A673 (cell line): ENCODE data around the gene P2RX6. TPM values are rescaled to one million over a fixed set of nuclear protein-coding genes. Genes with fewer than 3 reads are reported as not detected.

Experiments used
- BruUV-seq: library from RNA; stranded (reverse); fragments of 400-500 nt; replicated peaks from 2 replicates; lab custom pipeline; 2021; lab: Mats Ljungman, UMichigan
- CTCF ChIA-PET: fragments of 300-600 bp; sonication (Branson Sonifier 250); formaldehyde crosslinking; loops from one replicate; lab custom pipeline; 2022; ENCODE audit warnings: antibody characterized with exemption; lab: Charles Lee
- POLR2A ChIA-PET: fragments of 300-600 bp; sonication (Branson Sonifier 250); formaldehyde crosslinking; loops from one replicate; lab custom pipeline; 2022; ENCODE audit warnings: antibody characterized with exemption; ENCODE audit not compliant: low non-redundant PET; lab: Charles Lee
- DNase-seq: peaks from one replicate; pipeline ENCODE4 v3.0.0-alpha.2; 2015; ENCODE audit warnings: low spot score
- H3K27ac ChIP-seq: fragments of 200-600 bp; sonication (generic); 2 replicates; pipeline ENCODE4 v1.5.1; 2016; ENCODE audit warnings: mixed run types, low read depth, mild to moderate bottlenecking, mixed read lengths, antibody characterized with exemption, low read length; ENCODE audit not compliant: poor library complexity, severe bottlenecking
- H3K27me3 ChIP-seq: fragments of 200-600 bp; sonication (generic); replicated peaks from 2 replicates; pipeline ENCODE4 v1.6.1; 2017; ENCODE audit warnings: mixed run types, low read depth, mild to moderate bottlenecking, mixed read lengths, antibody characterized with exemption, low read length; ENCODE audit not compliant: insufficient read depth, poor library complexity
- H3K36me3 ChIP-seq: fragments of 200-600 bp; sonication (generic); 2 replicates; pipeline ENCODE4 v1.6.1; 2016; ENCODE audit warnings: mixed run types, mild to moderate bottlenecking, mixed read lengths, antibody characterized with exemption, low read length; ENCODE audit not compliant: insufficient read depth, poor library complexity, severe bottlenecking
- H3K4me1 ChIP-seq: fragments of 200-600 bp; sonication (generic); 2 replicates; pipeline ENCODE4 v1.6.1; 2017; ENCODE audit warnings: mixed run types, mild to moderate bottlenecking, mixed read lengths, antibody characterized with exemption, low read length; ENCODE audit not compliant: insufficient read depth, poor library complexity, severe bottlenecking
- H3K4me3 ChIP-seq: fragments of 200-600 bp; sonication (generic); 2 replicates; pipeline ENCODE4 v1.5.1; 2016; ENCODE audit warnings: low read depth, mixed run types, mild to moderate bottlenecking, mixed read lengths, low read length; ENCODE audit not compliant: poor library complexity, severe bottlenecking
- H3K9me3 ChIP-seq: fragments of 200-600 bp; sonication (generic); 2 replicates; pipeline ENCODE4 v1.6.1; 2016; ENCODE audit warnings: mixed run types, low read depth, mild to moderate bottlenecking, mixed read lengths, antibody characterized with exemption, low read length; ENCODE audit not compliant: poor library complexity, severe bottlenecking
- EZH2 ChIP-seq: fragments of 200-600 bp; sonication (generic); IDR thresholded peaks from 2 replicates; pipeline ENCODE4 v1.6.1; 2017; ENCODE audit warnings: borderline replicate concordance, low read depth, mild to moderate bottlenecking, mixed read lengths, antibody characterized with exemption, low read length; ENCODE audit not compliant: poor library complexity, severe bottlenecking
- intact Hi-C: fragments of 100-400 bp; cut with micrococcal nuclease; formaldehyde crosslinking; loops from one replicate; pipeline ENCODE4 v1.10.0; 2022; ENCODE audit not compliant: unreplicated experiment
- total RNA-seq: library from RNA; stranded (reverse); gene quantifications from 2 replicates; pipeline ENCODE4 v1.2.3, GENCODE V29; 2021
- TF ChIP-seq, protein P1 (sequence below): fragments of 300-800, 200-600 bp; sonication (generic); conservative IDR thresholded peaks from 2 replicates; pipeline ENCODE4 v1.5.1; 2017; ENCODE audit warnings: low read depth, mild to moderate bottlenecking, antibody characterized with exemption, low read length, moderate library complexity, mixed read lengths

P2RX6 gene
- total RNA-seq, 1 experiment from 2014 or later, result 0.43 TPM

- H3K4me3 ChIP-seq, result no peak overlapping the region
- no TSS peak for BruUV-seq
- POLR2A ChIA-PET, result no interaction called here
- intact Hi-C loops, result no loop called here
- H3K9me3 ChIP-seq, result peaks cover 10% of the 10 kb centered on the region
- no peaks in the 10 kb centered on the region for H3K27me3 ChIP-seq
- no peak overlapping the region for H3K27ac ChIP-seq
- TF ChIP-seq EZH2, result no peak
- TF ChIP-seq, protein P1, sequence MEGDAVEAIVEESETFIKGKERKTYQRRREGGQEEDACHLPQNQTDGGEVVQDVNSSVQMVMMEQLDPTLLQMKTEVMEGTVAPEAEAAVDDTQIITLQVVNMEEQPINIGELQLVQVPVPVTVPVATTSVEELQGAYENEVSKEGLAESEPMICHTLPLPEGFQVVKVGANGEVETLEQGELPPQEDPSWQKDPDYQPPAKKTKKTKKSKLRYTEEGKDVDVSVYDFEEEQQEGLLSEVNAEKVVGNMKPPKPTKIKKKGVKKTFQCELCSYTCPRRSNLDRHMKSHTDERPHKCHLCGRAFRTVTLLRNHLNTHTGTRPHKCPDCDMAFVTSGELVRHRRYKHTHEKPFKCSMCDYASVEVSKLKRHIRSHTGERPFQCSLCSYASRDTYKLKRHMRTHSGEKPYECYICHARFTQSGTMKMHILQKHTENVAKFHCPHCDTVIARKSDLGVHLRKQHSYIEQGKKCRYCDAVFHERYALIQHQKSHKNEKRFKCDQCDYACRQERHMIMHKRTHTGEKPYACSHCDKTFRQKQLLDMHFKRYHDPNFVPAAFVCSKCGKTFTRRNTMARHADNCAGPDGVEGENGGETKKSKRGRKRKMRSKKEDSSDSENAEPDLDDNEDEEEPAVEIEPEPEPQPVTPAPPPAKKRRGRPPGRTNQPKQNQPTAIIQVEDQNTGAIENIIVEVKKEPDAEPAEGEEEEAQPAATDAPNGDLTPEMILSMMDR, result no peak
- CTCF ChIA-PET, result no interaction called here
- DNase-seq, result no peak
- H3K4me1 ChIP-seq, result peaks cover 5% of the 10 kb centered on the region
- H3K36me3 ChIP-seq, result peaks cover 6% of the 10 kb centered on the region
Measured at GRCh38 chr22:20980523-20980922, 34.4 kb upstream of the P2RX6 start.

DNA sequence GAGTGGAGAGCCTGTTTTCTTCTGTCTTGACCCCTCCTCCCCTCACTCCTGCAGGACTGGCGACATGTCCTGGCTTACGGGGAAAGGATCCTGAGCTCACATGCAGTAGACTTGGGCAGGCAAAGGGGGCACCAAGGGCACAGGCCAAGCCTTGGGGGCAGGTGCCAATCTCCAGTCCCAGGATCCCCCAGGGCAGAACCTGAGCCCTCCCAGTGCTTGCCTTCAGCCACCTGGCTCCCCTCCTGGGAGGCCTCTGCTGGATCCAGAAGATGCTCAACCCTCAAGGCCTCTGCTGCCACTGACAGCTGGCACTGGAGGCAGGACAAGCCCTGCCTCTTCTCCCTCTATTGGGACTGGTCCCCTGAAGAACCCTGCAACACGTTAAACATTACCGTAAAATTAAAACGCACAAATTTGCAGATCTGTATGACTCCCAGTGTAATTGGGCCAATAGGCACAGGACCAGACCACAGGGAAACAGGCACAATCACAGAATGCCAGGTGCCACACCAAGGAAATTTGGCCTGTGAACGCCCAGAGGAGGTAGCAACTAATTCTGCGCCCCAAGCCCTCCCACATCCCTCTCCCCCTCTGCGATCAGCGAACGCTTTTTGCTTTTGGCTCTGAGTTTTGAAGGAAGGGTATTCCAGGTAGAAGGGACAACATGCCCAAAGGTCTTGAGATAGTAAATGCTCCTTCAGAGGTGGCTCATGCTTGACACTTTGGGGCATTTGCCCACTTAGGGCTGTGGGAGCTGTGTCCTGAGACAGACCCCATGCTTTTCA is 33.8 kb upstream of the P2RX6 start:
- TF ChIP-seq, protein P1, result no peak
- TF ChIP-seq EZH2, result no peak
- intact Hi-C loops, result no loop called here
- peaks cover 10% of the 10 kb centered on the region for H3K9me3 ChIP-seq
- no peaks in the 10 kb centered on the region for H3K27me3 ChIP-seq
- H3K36me3 ChIP-seq, result peaks cover 12% of the 10 kb centered on the region
- DNase-seq, result no peak
- H3K4me3 ChIP-seq, result peak overlapping the region; percentile 88
- H3K4me1 ChIP-seq, result peaks cover 5% of the 10 kb centered on the region
- ChIA-PET POLR2A (no interaction called here), CTCF (no interaction called here)
- TSS peak; percentile 88 for BruUV-seq
- H3K27ac ChIP-seq, result peak overlapping the region; percentile 87

- intact Hi-C loops, result no loop called here
- BruUV-seq, result no TSS peak
- DNase-seq, result peak; percentile 86
- Histone ChIP-seq H3K4me3 (peak within 1 kb of the TSS; percentile 88), H3K9me3 (peaks cover 10% of the 10 kb centered on the region), H3K27ac (peak within 1 kb of the TSS; percentile 87), H3K4me1 (peaks cover 5% of the 10 kb centered on the region), H3K27me3 (no peaks in the 10 kb centered on the region), H3K36me3 (peaks cover 18% of the 10 kb centered on the region)
- TF ChIP-seq, protein P1, result peak; percentile 69
- no peak for TF ChIP-seq EZH2
- CTCF ChIA-PET, result interaction anchor here (0.6 to 1.3 kb wide), 4 partner anchors 10 to 730 kb away, joined by 3 read pairs; no protein-coding TSS in a partner anchor
- POLR2A ChIA-PET, result no interaction called here
Measured at GRCh38 chr22:20981787-20982562, 33.0 kb upstream of the P2RX6 start, which contains the start of gene LZTR1. Gene LZTR1, plus strand, starts transcription at chr22:20982297. Its CDS starts 75 bp downstream, at chr22:20982372.
